ENCODE measurements around the gene MYOG.

- TF ChIP-seq ZNF70 (CRISPR knock-in tag; IDR thresholded peaks at IDR 0.05) (no peak), ZFP3 (CRISPR knock-in tag; IDR thresholded peaks at IDR 0.05) (no peak), ARNTL (CRISPR knock-in tag; IDR thresholded peaks at IDR 0.05; ENCODE audit: borderline replicate concordance, low read depth) (no peak), TCF4 (CRISPR knock-in tag; IDR thresholded peaks at IDR 0.05; ENCODE audit: borderline replicate concordance) (no peak), CSRNP3 (CRISPR knock-in tag; IDR thresholded peaks at IDR 0.05) (no peak), ZNF8 (CRISPR knock-in tag; IDR thresholded peaks at IDR 0.05) (no peak), BACH2 (CRISPR knock-in tag; IDR thresholded peaks at IDR 0.05; ENCODE audit: borderline replicate concordance) (no peak), ISL1 (CRISPR knock-in tag; IDR thresholded peaks at IDR 0.05) (no peak), RARB (CRISPR knock-in tag; IDR thresholded peaks at IDR 0.05) (no peak)
- TF ChIP-seq, protein P1, sequence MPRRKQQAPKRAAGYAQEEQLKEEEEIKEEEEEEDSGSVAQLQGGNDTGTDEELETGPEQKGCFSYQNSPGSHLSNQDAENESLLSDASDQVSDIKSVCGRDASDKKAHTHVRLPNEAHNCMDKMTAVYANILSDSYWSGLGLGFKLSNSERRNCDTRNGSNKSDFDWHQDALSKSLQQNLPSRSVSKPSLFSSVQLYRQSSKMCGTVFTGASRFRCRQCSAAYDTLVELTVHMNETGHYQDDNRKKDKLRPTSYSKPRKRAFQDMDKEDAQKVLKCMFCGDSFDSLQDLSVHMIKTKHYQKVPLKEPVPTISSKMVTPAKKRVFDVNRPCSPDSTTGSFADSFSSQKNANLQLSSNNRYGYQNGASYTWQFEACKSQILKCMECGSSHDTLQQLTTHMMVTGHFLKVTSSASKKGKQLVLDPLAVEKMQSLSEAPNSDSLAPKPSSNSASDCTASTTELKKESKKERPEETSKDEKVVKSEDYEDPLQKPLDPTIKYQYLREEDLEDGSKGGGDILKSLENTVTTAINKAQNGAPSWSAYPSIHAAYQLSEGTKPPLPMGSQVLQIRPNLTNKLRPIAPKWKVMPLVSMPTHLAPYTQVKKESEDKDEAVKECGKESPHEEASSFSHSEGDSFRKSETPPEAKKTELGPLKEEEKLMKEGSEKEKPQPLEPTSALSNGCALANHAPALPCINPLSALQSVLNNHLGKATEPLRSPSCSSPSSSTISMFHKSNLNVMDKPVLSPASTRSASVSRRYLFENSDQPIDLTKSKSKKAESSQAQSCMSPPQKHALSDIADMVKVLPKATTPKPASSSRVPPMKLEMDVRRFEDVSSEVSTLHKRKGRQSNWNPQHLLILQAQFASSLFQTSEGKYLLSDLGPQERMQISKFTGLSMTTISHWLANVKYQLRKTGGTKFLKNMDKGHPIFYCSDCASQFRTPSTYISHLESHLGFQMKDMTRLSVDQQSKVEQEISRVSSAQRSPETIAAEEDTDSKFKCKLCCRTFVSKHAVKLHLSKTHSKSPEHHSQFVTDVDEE (CRISPR knock-in tag; IDR thresholded peaks at IDR 0.05): no peak
- TF ChIP-seq, protein P2, sequence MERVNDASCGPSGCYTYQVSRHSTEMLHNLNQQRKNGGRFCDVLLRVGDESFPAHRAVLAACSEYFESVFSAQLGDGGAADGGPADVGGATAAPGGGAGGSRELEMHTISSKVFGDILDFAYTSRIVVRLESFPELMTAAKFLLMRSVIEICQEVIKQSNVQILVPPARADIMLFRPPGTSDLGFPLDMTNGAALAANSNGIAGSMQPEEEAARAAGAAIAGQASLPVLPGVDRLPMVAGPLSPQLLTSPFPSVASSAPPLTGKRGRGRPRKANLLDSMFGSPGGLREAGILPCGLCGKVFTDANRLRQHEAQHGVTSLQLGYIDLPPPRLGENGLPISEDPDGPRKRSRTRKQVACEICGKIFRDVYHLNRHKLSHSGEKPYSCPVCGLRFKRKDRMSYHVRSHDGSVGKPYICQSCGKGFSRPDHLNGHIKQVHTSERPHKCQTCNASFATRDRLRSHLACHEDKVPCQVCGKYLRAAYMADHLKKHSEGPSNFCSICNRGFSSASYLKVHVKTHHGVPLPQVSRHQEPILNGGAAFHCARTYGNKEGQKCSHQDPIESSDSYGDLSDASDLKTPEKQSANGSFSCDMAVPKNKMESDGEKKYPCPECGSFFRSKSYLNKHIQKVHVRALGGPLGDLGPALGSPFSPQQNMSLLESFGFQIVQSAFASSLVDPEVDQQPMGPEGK (CRISPR knock-in tag; IDR thresholded peaks at IDR 0.05; ENCODE audit: borderline replicate concordance): no peak
Measured at GRCh38 chr1:203114202-203114601, 28.4 kb upstream of the MYOG start.

Data from SK-N-SH treated with all-trans-retinoic acid at 6 μM for 48 hours (cell line).